ENCODE data around the gene ITSN1. TPM values are rescaled to one million over a fixed set of nuclear protein-coding genes. Genes with fewer than 3 reads are reported as not detected.

The ITSN1 gene
- total and polyA plus RNA-seq, 2 donors: 44.4 to 81.7 TPM

DNA sequence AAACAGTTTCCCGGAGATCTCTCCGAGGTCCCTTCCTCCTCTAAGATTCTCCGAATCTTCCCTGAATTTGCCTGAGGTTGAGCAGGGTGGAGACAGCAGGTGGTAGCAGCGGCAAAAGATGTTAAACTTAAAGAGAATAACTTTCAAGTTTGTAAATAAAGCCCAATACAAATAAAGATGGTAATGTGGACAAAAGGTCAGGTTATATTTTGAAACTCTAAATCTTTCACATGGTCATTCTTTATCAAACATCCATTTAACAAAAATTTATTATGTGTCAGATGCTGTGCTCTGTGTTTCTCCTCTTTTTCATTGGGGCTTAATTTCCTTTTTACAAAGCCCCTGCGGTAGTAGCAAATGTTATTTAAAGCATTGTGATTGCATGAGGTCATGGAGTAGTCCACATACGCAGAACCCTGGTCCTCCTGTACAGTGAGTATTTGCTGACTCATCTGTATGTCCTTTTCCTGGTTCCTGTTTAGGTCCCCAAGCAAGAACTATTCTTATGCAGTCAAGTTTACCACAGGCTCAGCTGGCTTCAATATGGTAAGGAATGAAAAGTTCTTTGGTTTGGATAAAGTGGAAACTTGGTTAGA is 119.2 kb downstream of the ITSN1 start:
- peak; percentile 70 for DNase-seq (ENCODE audit: extremely low spot score)
- Histone ChIP-seq H3K4me1 (ENCODE audit: insufficient read depth) (no peaks in the 10 kb centered on the region), H3K4me3 (ENCODE audit: low read depth, low read length) (no peak overlapping the region), H3K36me3 (ENCODE audit: insufficient read depth) (no peaks in the 10 kb centered on the region), H3K27ac (ENCODE audit: low read depth) (peak overlapping the region; percentile 45)
- 26% methylated on average over 6 of the region's 6 CpGs for WGBS

DNA sequence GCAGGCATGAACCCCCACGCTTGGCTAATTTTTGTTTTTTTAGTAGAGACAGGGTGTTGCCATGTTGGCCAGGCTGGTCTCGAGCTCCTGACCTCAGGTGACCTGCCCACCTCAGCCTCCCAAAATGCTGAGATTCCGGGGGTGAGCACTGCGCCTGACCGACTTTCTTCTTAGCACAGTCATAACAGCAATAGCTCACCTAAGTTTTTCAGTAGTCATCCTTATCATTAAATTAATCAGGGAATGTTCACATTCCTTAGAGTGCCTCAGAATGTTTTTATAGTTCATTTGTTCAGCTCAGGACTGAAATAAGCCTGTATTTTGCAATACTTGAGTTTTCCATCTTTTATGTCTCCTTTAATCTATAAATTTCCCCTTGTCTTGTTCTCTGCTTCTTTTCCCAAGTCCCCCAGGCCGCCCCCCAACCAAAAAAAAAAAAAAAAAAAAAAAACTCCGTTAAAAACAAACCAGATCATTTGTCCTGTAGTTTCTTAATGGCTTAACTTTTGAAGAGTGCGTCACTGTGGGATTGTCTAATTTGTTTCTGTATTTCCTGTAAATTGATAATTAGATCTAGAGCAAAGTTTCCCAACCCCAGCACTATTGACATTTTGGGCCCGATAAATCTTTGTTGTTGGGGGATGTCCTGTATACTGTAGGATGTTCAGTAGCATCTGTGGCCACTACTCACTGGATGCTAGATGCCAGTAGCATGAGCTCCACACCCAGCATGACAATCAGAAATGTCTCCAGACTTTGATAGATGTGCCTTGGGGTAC is 120.7 kb downstream of the ITSN1 start:
- DNase-seq (ENCODE audit: extremely low spot score): no peak
- Histone ChIP-seq H3K27ac (ENCODE audit: low read depth) (no peak overlapping the region), H3K4me3 (ENCODE audit: low read depth, low read length) (no peak overlapping the region), H3K4me1 (ENCODE audit: insufficient read depth) (no peaks in the 10 kb centered on the region), H3K36me3 (ENCODE audit: insufficient read depth) (no peaks in the 10 kb centered on the region)
- WGBS: 95% methylated on average over 9 of the region's 9 CpGs

DNA sequence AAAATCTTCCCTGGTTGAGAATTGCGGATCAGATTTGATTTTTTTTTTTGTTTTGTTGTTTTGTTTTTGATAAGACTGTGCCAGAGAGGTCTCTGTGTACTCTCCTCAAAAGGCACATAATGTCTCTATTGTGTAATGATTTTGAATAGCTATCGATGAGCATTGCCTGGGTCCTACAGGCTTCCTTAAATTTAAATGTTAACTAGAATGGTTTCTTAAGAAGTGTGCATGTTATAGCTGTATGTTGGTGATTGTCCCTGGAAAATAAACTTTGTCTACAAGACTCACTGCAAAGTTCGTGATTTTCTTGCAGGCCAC is 121.2 kb downstream of the ITSN1 start:
- Histone ChIP-seq H3K36me3 (ENCODE audit: insufficient read depth) (no peaks in the 10 kb centered on the region), H3K4me1 (ENCODE audit: insufficient read depth) (no peaks in the 10 kb centered on the region), H3K27ac (ENCODE audit: low read depth) (no peak overlapping the region), H3K4me3 (ENCODE audit: low read depth, low read length) (no peak overlapping the region)
- 85% methylated on average over 3 of the region's 3 CpGs for WGBS
- no peak for DNase-seq (ENCODE audit: extremely low spot score)

DNA sequence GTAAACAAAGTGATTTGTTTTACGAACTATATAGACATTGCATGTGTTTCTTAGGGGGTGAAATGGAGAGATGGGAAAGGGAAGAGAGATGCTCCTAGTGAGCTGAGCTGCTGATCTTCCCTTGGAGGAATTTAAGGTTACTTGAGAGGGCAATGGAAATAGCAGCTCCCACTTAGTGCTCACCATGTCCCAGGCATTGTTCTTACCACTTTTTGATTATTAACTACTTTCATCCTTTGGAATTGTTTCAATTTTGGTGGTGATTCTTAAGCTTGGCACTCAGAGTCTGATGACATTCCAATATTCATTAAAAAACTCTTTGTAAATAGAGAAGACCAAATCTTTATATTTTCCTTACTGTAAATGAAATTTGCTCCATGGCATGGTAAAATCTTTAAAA is 124.9 kb downstream of the ITSN1 start:
- H3K4me3 ChIP-seq (ENCODE audit: low read depth, low read length): no peak overlapping the region

DNA sequence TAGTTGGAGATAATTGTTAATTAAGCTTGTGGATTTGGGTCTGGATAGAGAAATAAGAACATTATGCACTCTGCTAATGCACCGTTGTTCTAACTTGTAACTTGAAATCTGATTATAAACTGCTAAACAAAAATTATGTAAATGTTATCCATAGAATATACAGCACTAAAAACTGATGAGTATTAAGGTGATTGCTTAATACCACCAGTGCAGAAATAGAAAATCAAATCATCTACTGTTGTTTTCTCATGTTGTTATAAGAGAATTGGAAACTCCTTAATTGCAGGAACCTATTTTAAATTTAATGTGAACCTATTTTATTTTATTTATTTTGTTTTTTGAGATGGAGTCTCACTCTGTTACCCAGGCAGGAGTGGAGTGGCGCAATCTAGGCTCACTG is 125.7 kb downstream of the ITSN1 start:
- H3K36me3 ChIP-seq (ENCODE audit: insufficient read depth): no peaks in the 10 kb centered on the region
- 92% methylated on average over 2 of the region's 2 CpGs for WGBS
- H3K4me1 ChIP-seq (ENCODE audit: insufficient read depth): no peaks in the 10 kb centered on the region
- H3K4me3 ChIP-seq (ENCODE audit: low read depth, low read length): no peak overlapping the region
- DNase-seq (ENCODE audit: extremely low spot score): no peak
- H3K27ac ChIP-seq (ENCODE audit: low read depth): no peak overlapping the region

More for the DNA sequence above, 124.9 kb downstream of the ITSN1 start:
- no peaks in the 10 kb centered on the region for H3K36me3 ChIP-seq (ENCODE audit: insufficient read depth)
- H3K4me1 ChIP-seq (ENCODE audit: insufficient read depth): no peaks in the 10 kb centered on the region
- H3K27ac ChIP-seq (ENCODE audit: low read depth): no peak overlapping the region
- no peak for DNase-seq (ENCODE audit: extremely low spot score)
- 92% methylated on average over 1 of the region's 1 CpG for WGBS

DNA sequence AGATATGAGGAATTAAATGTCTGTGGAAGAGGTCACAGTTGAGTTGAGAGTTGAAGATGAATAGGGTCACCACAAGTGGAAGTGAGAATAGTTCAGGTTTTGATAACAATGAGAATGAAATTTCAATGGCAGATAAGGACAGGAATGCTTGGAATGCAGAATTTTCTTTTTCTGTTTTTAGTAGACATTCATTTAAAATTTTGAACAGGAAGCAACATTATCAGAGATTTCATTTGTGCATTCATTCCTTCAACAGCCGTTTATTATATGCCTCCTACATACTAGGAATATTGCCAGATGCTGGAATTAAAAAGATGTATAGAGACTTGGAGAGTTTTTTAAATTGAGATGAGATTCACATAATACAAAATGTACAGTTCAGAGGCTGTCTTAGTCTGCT is 126.8 kb downstream of the ITSN1 start:
- H3K4me3 ChIP-seq (ENCODE audit: low read depth, low read length): no peak overlapping the region
- H3K27ac ChIP-seq (ENCODE audit: low read depth): no peak overlapping the region
- DNase-seq (ENCODE audit: extremely low spot score): no peak
- H3K4me1 ChIP-seq (ENCODE audit: insufficient read depth): no peaks in the 10 kb centered on the region
- 63% methylated on average over 1 of the region's 1 CpG for WGBS
- no peaks in the 10 kb centered on the region for H3K36me3 ChIP-seq (ENCODE audit: insufficient read depth)

DNA sequence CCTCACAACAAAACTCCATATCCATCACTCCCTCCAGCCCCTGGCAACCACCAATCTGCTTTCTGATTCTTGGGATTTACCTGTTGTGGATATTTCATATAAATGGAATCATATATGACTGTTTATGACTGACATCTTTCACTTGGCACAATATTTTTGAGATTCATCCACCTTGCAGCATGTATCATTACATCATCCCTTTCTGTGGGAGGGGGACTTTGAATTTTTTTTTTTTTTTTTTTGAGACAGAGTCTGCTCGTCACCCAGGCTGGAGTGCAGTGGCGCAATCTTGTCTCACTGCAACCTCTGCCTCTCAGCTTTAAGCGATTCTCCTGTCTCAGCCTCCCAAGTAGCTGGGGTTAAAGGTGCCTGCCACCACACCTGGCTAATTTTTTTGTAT is 128.2 kb downstream of the ITSN1 start:
- WGBS: 98% methylated on average over 3 of the region's 3 CpGs
- DNase-seq (ENCODE audit: extremely low spot score): no peak
- no peak overlapping the region for H3K4me3 ChIP-seq (ENCODE audit: low read depth, low read length)
- no peaks in the 10 kb centered on the region for H3K36me3 ChIP-seq (ENCODE audit: insufficient read depth)
- H3K27ac ChIP-seq (ENCODE audit: low read depth): no peak overlapping the region
- no peaks in the 10 kb centered on the region for H3K4me1 ChIP-seq (ENCODE audit: insufficient read depth)

DNA sequence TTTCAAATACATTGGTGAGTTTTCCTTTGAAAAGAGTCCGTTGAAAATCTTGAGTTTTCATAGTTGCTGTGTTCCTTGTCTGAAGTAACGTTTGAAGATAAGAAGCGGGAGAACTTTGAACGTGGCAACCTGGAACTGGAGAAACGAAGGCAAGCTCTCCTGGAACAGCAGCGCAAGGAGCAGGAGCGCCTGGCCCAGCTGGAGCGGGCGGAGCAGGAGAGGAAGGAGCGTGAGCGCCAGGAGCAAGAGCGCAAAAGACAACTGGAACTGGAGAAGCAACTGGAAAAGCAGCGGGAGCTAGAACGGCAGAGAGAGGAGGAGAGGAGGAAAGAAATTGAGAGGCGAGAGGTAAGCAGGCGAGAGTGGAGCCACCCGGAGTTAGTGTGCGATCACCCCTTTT is 129.7 kb downstream of the ITSN1 start:
- Histone ChIP-seq H3K4me1 (ENCODE audit: insufficient read depth) (no peaks in the 10 kb centered on the region), H3K4me3 (ENCODE audit: low read depth, low read length) (no peak overlapping the region), H3K27ac (ENCODE audit: low read depth) (no peak overlapping the region), H3K36me3 (ENCODE audit: insufficient read depth) (no peaks in the 10 kb centered on the region)
- no peak for DNase-seq (ENCODE audit: extremely low spot score)
- 97% methylated on average over 18 of the region's 18 CpGs for WGBS

DNA sequence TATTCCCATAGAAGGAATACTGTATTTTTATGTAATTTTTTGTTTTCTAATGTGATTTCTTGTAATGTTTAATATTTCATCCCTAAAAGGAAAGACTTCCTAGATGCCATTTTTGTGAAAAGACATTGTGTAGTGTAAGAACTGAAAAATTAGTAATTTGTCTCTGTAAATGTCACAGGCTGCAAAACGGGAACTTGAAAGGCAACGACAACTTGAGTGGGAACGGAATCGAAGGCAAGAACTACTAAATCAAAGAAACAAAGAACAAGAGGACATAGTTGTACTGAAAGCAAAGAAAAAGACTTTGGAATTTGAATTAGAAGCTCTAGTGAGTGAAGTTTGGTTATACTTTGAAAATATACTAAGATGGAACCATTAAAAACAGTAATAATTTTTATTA is 132.2 kb downstream of the ITSN1 start:
- H3K36me3 ChIP-seq (ENCODE audit: insufficient read depth): no peaks in the 10 kb centered on the region
- H3K4me3 ChIP-seq (ENCODE audit: low read depth, low read length): no peak overlapping the region
- H3K4me1 ChIP-seq (ENCODE audit: insufficient read depth): no peaks in the 10 kb centered on the region
- WGBS: 82% methylated on average over 4 of the region's 4 CpGs
- H3K27ac ChIP-seq (ENCODE audit: low read depth): no peak overlapping the region
- no peak for DNase-seq (ENCODE audit: extremely low spot score)

DNA sequence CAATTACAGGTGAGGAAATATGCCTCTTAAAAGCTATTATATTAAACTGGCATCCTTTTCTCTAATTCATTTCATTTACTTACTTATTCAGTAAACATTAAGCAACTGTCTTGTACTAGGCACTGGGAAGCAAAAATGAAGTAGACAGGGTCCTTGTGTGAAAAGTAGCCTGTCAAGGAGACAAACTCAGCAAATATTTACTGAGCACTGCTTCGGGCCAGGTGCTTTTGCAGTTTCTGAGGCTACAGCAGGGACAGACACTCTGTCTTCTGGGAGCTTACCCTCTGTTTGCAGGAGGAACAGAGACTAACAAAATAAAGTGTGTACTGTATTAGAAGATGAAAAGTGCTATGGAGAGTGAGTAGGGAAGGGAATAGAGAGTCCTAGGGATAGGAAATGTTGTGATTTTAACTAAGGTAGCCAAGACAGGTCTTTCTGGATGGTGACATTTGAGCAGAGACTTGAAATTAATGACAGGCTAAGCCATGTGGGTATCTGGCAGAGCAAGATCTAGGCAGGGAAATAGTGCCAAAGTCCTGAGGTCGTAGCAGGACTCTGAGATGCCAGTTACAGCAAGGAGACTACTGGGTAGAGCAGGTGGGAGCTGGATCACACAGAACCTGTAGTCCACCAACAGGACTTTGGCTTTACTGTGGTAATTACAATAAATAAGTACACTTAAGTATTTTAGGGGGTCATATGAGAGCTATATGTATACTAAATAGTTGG is 133.0 kb downstream of the ITSN1 start:
- WGBS: 86% methylated on average over 2 of the region's 2 CpGs
- DNase-seq (ENCODE audit: extremely low spot score): no peak
- H3K27ac ChIP-seq (ENCODE audit: low read depth): no peak overlapping the region
- H3K36me3 ChIP-seq (ENCODE audit: insufficient read depth): no peaks in the 10 kb centered on the region
- H3K4me3 ChIP-seq (ENCODE audit: low read depth, low read length): no peak overlapping the region
- no peaks in the 10 kb centered on the region for H3K4me1 ChIP-seq (ENCODE audit: insufficient read depth)

DNA sequence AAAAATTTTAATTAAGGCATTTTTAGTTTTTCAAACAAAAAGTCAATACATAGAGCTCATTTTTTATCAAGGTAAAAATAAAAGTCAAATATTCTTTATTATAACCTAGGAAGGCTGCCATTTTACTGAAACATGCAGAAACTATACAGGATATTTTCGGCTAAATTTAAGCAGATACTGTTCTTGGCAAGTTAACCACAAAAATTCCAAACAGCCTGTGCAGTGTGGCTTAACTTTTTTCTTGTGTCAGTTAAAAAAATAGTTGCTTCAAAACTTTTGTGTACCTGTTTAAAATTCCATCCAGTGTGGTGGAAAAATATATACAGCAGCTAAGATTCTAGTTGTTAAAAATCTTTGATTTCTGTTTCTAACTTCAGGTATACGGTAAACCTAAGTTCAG is 138.3 kb downstream of the ITSN1 start:
- Histone ChIP-seq H3K36me3 (ENCODE audit: insufficient read depth) (no peaks in the 10 kb centered on the region), H3K27ac (ENCODE audit: low read depth) (no peak overlapping the region), H3K4me3 (ENCODE audit: low read depth, low read length) (no peak overlapping the region), H3K4me1 (ENCODE audit: insufficient read depth) (no peaks in the 10 kb centered on the region)
- WGBS: 81% methylated on average over 2 of the region's 2 CpGs
- DNase-seq (ENCODE audit: extremely low spot score): no peak

DNA sequence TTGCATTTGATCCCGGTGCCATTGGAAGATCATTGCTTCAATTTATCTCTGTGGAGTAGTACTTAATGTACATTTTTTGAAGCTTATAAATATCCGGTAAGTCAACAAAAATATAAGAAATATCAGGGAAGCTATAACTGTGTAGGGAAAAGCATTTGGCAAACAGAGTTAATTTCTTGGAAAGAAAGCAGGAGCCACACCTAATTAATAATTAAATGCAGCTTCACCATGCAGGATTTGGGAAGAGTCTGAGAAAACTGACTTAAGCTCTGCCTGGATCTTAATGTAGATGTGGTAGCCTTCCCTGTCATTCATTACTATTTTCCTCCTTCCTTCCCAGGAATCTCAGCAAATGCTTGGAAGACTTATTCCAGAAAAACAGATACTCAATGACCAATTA is 138.8 kb downstream of the ITSN1 start:
- no peak for DNase-seq (ENCODE audit: extremely low spot score)
- no peaks in the 10 kb centered on the region for H3K36me3 ChIP-seq (ENCODE audit: insufficient read depth)
- H3K4me1 ChIP-seq (ENCODE audit: insufficient read depth): no peaks in the 10 kb centered on the region
- H3K27ac ChIP-seq (ENCODE audit: low read depth): no peak overlapping the region
- 86% methylated on average over 2 of the region's 2 CpGs for WGBS
- H3K4me3 ChIP-seq (ENCODE audit: low read depth, low read length): no peak overlapping the region

DNA sequence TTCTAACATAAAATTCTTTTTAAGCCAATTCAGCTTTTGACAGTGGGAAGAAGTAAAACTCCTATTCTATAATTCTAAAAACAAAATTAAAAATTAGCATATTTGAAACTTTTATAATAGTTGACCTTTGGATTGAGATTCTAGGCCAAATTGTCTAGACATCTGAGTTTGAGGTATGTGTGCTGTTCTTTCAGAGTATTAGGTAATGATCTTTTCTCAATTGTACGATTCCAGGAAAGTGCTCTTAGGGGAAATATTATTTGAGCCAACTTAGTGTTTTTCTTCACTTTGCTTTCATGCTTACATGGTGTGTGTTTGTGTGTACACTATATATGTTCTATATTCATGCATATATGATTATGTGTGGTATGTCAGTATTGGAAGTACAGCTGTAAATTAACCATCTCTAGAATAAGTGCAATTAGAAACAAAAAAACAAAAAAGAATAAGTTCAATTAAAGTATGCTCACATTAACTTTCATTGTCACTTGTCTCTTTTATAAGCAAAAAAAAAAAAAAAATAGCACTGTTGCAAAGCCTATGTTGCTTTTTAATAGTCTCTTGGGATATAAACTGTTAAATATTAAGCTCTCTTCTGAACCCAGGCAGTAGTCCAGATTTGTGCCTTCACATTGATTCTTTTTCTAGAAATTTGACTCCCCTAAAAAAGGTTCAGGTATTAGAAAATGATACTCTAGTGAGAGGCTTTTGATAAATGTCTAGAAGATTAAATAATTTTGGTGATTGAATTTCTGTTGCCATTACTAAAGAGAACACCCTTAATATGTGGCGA is 141.1 kb downstream of the ITSN1 start:
- H3K4me1 ChIP-seq (ENCODE audit: insufficient read depth): no peaks in the 10 kb centered on the region
- H3K4me3 ChIP-seq (ENCODE audit: low read depth, low read length): no peak overlapping the region
- DNase-seq (ENCODE audit: extremely low spot score): no peak
- WGBS: 88% methylated on average over 2 of the region's 2 CpGs
- H3K36me3 ChIP-seq (ENCODE audit: insufficient read depth): no peaks in the 10 kb centered on the region
- no peak overlapping the region for H3K27ac ChIP-seq (ENCODE audit: low read depth)
